SK-N-SH (cell line): ENCODE data around the gene TCF12. TPM values are rescaled to one million over a fixed set of nuclear protein-coding genes. Genes with fewer than 3 reads are reported as not detected.
A peak's percentile ranks its signal among the peaks of the same experiment; 100 is the strongest.

Source experiments
- CTCF ChIA-PET: fragments of 300-600, 350-600 bp; formaldehyde crosslinking; extraction: SDS; loops from one replicate; lab custom pipeline; 2021; lab: Yijun Ruan, JAX
- POLR2A ChIA-PET: fragments of 350-600 bp; sonication (Branson Sonifier 250); formaldehyde crosslinking; extraction: SDS; loops from one replicate; lab custom pipeline; 2020; ENCODE audit warnings: antibody characterized with exemption, inconsistent platforms; lab: Yijun Ruan, JAX
- DNase-seq: peaks from one replicate; pipeline ENCODE4 v3.0.0; 2012
- H2AFZ ChIP-seq: fragments of 200-600 bp; sonication (generic); 2 replicates; pipeline ENCODE4 v1.8.1; 2016; ENCODE audit warnings: antibody characterized with exemption, mild to moderate bottlenecking, low read depth
- H3F3A ChIP-seq: fragments of 200-600 bp; sonication (generic); replicated peaks from 2 replicates; pipeline ENCODE3; 2016; ENCODE audit warnings: antibody characterized with exemption, mild to moderate bottlenecking; ENCODE audit not compliant: insufficient read depth
- H3K27ac ChIP-seq, 2 experiments: fragments of 200-500 bp in 1 of 2; fragments of 200-600 bp in 1 of 2; sonication (Bioruptor generic) in 1 of 2; sonication (generic), shearing (Covaris generic) in 1 of 2; 2 replicates each; pipeline versions ENCODE4 v1.5.1 to v1.6.1; 2014 to 2016; ENCODE audit warnings: low read depth in 2 of 2, inconsistent platforms in 1 of 2, low read length in 1 of 2, mild to moderate bottlenecking in 1 of 2, mixed read lengths in 1 of 2
- H3K27me3 ChIP-seq: fragments of 200-600 bp; sonication (generic), shearing (Covaris generic); 2 replicates; pipeline ENCODE4 v1.6.1; 2016; ENCODE audit warnings: mixed run types; ENCODE audit not compliant: insufficient read depth
- H3K36me3 ChIP-seq, 2 experiments: fragments of 200-500 bp in 1 of 2; fragments of 200-600 bp in 1 of 2; sonication (Bioruptor generic) in 1 of 2; sonication (generic) in 1 of 2; replicated peaks in 1 of 2; 2 replicates each; pipeline versions ENCODE3 to v1.5.1; 2014 to 2016; ENCODE audit warnings: low read length in 1 of 2, mild to moderate bottlenecking in 1 of 2; ENCODE audit not compliant: insufficient read depth in 2 of 2, control insufficient read depth in 1 of 2
- H3K4me1 ChIP-seq, 2 experiments: fragments of 200-500 bp in 1 of 2; fragments of 200-600 bp in 1 of 2; sonication (Bioruptor generic) in 1 of 2; sonication (generic), shearing (Covaris generic) in 1 of 2; 2 replicates each; pipeline versions ENCODE4 v1.5.1 to v1.6.1; 2014 to 2016; ENCODE audit warnings: low read depth in 1 of 2, low read length in 1 of 2, mixed run types in 1 of 2; ENCODE audit not compliant: insufficient read depth in 2 of 2, control insufficient read depth in 1 of 2
- H3K4me2 ChIP-seq: fragments of 200-600 bp; sonication (generic), shearing (Covaris generic); 2 replicates; pipeline ENCODE4 v1.6.1; 2017; ENCODE audit warnings: mixed run types
- H3K4me3 ChIP-seq, 2 experiments: fragments of 200-500 bp in 1 of 2; fragments of 200-600 bp in 1 of 2; sonication (Bioruptor generic) in 1 of 2; sonication (generic), shearing (Covaris generic) in 1 of 2; 2 replicates each; pipeline versions ENCODE4 v1.5.1 to v1.8.1; 2014 to 2016; ENCODE audit warnings: low read depth in 2 of 2, inconsistent platforms in 1 of 2, low read length in 1 of 2, mild to moderate bottlenecking in 1 of 2, mixed read lengths in 1 of 2, moderate library complexity in 1 of 2
- H3K79me2 ChIP-seq: fragments of 200-600 bp; sonication (generic); 2 replicates; pipeline ENCODE4 v1.8.1; 2017; ENCODE audit warnings: mild to moderate bottlenecking; ENCODE audit not compliant: insufficient read depth
- H3K9ac ChIP-seq: fragments of 200-600 bp; sonication (generic); 2 replicates; pipeline ENCODE4 v1.6.1; 2017; ENCODE audit warnings: mixed run types
- H3K9me2 ChIP-seq: fragments of 200-600 bp; sonication (generic); 2 replicates; pipeline ENCODE4 v1.6.1; 2017; ENCODE audit warnings: mixed run types
- H3K9me3 ChIP-seq: fragments of 200-600 bp; sonication (generic); 2 replicates; pipeline ENCODE4 v1.6.1; 2017; ENCODE audit warnings: mixed run types, mild to moderate bottlenecking, moderate library complexity
- H4K20me1 ChIP-seq: fragments of 200-600 bp; sonication (generic); 2 replicates; pipeline ENCODE4 v1.6.1; 2017; ENCODE audit warnings: mild to moderate bottlenecking, mixed run types; ENCODE audit not compliant: insufficient read depth
- ELF1 ChIP-seq: IDR thresholded peaks from 2 replicates; pipeline ENCODE4 v1.4.0; 2012
- EZH2phosphoT487 ChIP-seq: fragments of 200-600 bp; sonication (generic); IDR thresholded peaks from 2 replicates; pipeline ENCODE4 v1.6.1; 2017; ENCODE audit warnings: low read depth, mixed run types, mild to moderate bottlenecking, antibody characterized with exemption, moderate library complexity, borderline replicate concordance
- FOXM1 ChIP-seq: IDR thresholded peaks from 2 replicates; pipeline ENCODE4 v1.4.0; 2012; ENCODE audit warnings: low read depth, mild to moderate bottlenecking
- JUND ChIP-seq: IDR thresholded peaks from 2 replicates; pipeline ENCODE4 v1.4.0; 2012
- MEF2A ChIP-seq: IDR thresholded peaks from 2 replicates; pipeline ENCODE4 v1.4.0; 2012; ENCODE audit warnings: low read depth, borderline replicate concordance
- TAF1 ChIP-seq: IDR thresholded peaks from 2 replicates; pipeline ENCODE4 v1.6.1; 2012; ENCODE audit warnings: low read depth, mild to moderate bottlenecking, low read length, moderate library complexity, borderline replicate concordance
- WGBS: methylation state at CpG from one replicate; pipeline ENCODE4 v1.1.6; 2017; ENCODE audit warnings: low lambda C conversion rate; 5-methylcytosine and 5-hydroxymethylcytosine counted together
- polyA plus RNA-seq, 3 experiments: library from polyadenylated mRNA; depleted of rRNA; stranded (reverse); fragments of >200 nt; gene quantifications; 2 replicates each; pipeline ENCODE4 v1.2.3, GENCODE V29; 2012
- TF ChIP-seq, protein P1 (sequence below): fragments of 150-350 bp; IDR thresholded peaks from 2 replicates; pipeline ENCODE4 v1.6.1; 2017; ENCODE audit warnings: antibody characterized with exemption, low read length, low read depth, borderline replicate concordance
- TF ChIP-seq, protein P2 (sequence below): IDR thresholded peaks from 2 replicates; pipeline ENCODE4; 2012
- TF ChIP-seq, protein P3 (sequence below): fragments of 200-600 bp; sonication (generic); IDR thresholded peaks from 2 replicates; pipeline ENCODE4 v1.6.1; 2017; ENCODE audit warnings: antibody characterized with exemption, mild to moderate bottlenecking, moderate library complexity

TCF12 gene
- polyA plus RNA-seq, 1 of the 3 experiments (the other 2 are of a cell fraction) = 49.6 TPM

DNA sequence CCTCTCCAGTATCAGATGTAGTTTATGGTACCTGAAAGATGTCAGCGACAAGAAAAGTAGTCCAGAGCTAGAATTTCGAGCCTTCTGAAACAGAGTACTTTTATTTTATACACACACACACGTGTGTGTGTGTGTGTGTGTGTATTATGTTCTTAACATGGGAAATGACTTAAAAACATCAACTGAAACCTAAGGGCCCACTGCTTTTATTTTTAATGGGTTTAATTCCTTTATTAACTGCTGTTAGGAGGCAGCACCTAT is 1.9 kb downstream of the TCF12 start:
- peak overlapping the region; percentile 80 for H3K4me2 ChIP-seq
- TF ChIP-seq TAF1 (no peak), FOXM1 (no peak)
- TF ChIP-seq, protein P1, sequence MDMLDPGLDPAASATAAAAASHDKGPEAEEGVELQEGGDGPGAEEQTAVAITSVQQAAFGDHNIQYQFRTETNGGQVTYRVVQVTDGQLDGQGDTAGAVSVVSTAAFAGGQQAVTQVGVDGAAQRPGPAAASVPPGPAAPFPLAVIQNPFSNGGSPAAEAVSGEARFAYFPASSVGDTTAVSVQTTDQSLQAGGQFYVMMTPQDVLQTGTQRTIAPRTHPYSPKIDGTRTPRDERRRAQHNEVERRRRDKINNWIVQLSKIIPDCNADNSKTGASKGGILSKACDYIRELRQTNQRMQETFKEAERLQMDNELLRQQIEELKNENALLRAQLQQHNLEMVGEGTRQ = no peak
- H3K27me3 ChIP-seq = no peaks in the 10 kb centered on the region
- H3K36me3 ChIP-seq = peaks cover 41 to 45% of the 10 kb centered on the region in 2 experiments
- H3K4me3 ChIP-seq = peak overlapping the region; percentile 90 to 94
- H2AFZ ChIP-seq = no peak overlapping the region
- 1% methylated on average over 3 of the region's 3 CpGs for WGBS
- no peaks in the 10 kb centered on the region for H3K9me3 ChIP-seq
- H3K27ac ChIP-seq = peak overlapping the region; percentile 87 to 95; a peak in 3 of 4 replicates
- no peaks in the 10 kb centered on the region for H3K9me2 ChIP-seq
- peaks cover 69% of the 10 kb centered on the region for H3K79me2 ChIP-seq
- POLR2A ChIA-PET = interaction anchor here (1.1 kb wide), 1 partner anchor 34 kb away, joined by 3 read pairs; no protein-coding TSS in a partner anchor
- no peak for DNase-seq
- H3K4me1 ChIP-seq = peaks cover 8 to 23% of the 10 kb centered on the region in 2 experiments; a peak in 3 of 4 replicates
- CTCF ChIA-PET = no interaction called here
- peaks cover 19% of the 10 kb centered on the region for H4K20me1 ChIP-seq
- peaks cover under 1% of the 10 kb centered on the region for H3F3A ChIP-seq
- peak overlapping the region; percentile 99 for H3K9ac ChIP-seq

DNA sequence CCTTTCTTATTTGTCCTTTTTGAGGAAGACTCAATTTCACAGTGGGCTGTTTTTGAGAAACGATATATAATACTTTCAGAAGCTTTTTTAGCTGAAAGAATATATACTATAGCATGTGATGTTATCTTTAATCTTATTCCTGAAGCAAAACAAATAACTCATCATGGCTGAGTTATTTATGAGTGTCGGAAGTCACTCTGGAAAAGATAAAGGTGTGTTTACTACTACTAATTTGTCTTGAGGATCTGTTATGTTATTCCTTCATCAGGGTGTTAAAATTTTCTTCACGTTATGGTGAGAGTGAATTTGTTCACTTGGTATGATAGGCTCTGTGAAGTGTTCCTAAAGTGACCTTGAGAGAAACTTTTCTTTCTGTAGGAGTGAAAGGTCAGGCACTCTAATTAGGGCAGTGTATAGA is 4.7 kb downstream of the TCF12 start:
- peaks cover 6% of the 10 kb centered on the region for H3F3A ChIP-seq
- ChIA-PET CTCF (no interaction called here), POLR2A (no interaction called here)
- H2AFZ ChIP-seq = no peak overlapping the region
- TF ChIP-seq JUND (no peak), EZH2phosphoT487 (no peak), ELF1 (no peak), MEF2A (no peak), TAF1 (no peak)
- TF ChIP-seq, protein P2, sequence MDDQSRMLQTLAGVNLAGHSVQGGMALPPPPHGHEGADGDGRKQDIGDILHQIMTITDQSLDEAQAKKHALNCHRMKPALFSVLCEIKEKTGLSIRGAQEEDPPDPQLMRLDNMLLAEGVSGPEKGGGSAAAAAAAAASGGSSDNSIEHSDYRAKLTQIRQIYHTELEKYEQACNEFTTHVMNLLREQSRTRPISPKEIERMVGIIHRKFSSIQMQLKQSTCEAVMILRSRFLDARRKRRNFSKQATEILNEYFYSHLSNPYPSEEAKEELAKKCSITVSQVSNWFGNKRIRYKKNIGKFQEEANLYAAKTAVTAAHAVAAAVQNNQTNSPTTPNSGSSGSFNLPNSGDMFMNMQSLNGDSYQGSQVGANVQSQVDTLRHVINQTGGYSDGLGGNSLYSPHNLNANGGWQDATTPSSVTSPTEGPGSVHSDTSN = no peak
- TF ChIP-seq, protein P3, sequence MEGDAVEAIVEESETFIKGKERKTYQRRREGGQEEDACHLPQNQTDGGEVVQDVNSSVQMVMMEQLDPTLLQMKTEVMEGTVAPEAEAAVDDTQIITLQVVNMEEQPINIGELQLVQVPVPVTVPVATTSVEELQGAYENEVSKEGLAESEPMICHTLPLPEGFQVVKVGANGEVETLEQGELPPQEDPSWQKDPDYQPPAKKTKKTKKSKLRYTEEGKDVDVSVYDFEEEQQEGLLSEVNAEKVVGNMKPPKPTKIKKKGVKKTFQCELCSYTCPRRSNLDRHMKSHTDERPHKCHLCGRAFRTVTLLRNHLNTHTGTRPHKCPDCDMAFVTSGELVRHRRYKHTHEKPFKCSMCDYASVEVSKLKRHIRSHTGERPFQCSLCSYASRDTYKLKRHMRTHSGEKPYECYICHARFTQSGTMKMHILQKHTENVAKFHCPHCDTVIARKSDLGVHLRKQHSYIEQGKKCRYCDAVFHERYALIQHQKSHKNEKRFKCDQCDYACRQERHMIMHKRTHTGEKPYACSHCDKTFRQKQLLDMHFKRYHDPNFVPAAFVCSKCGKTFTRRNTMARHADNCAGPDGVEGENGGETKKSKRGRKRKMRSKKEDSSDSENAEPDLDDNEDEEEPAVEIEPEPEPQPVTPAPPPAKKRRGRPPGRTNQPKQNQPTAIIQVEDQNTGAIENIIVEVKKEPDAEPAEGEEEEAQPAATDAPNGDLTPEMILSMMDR = no peak
- no peaks in the 10 kb centered on the region for H3K9me2 ChIP-seq
- H3K9ac ChIP-seq = no peak overlapping the region
- H3K4me2 ChIP-seq = 0 out of 2 replicates have a peak overlapping the region, but pooled peaks have one; percentile 2
- H3K27me3 ChIP-seq = no peaks in the 10 kb centered on the region
- no peaks in the 10 kb centered on the region for H3K9me3 ChIP-seq
- H3K79me2 ChIP-seq = peaks cover 94% of the 10 kb centered on the region
- H4K20me1 ChIP-seq = peaks cover 34% of the 10 kb centered on the region
- no peak overlapping the region for H3K27ac ChIP-seq
- H3K4me3 ChIP-seq = no peak overlapping the region
- H3K36me3 ChIP-seq = peaks cover 51 to 52% of the 10 kb centered on the region in 2 experiments
- WGBS = 87% methylated on average over 3 of the region's 3 CpGs
- no peak for DNase-seq
- H3K4me1 ChIP-seq = peaks cover 0 to 23% of the 10 kb centered on the region in 2 experiments; a peak in 2 of 4 replicates
